K562 (cell line): ENCODE data around the gene ZNF609. TPM values are rescaled to one million over a fixed set of nuclear protein-coding genes. Genes with fewer than 3 reads are reported as not detected.
A peak's percentile ranks its signal among the peaks of the same experiment; 100 is the strongest.

Experiments
- ATAC-seq: fragments of 200-7000 bp; cut with Tn5 transposase; 3 replicates; pipeline ENCODE4 v1.9.1; 2020; ENCODE audit warnings: moderate library complexity
- BruUV-seq: library from RNA; stranded (reverse); fragments of 400-500 nt; replicated peaks from 2 replicates; lab custom pipeline; 2021; lab: Mats Ljungman, UMichigan
- CTCF ChIA-PET: fragments of 300-600 bp; formaldehyde crosslinking; extraction: SDS; loops from one replicate; lab custom pipeline; 2021; ENCODE audit warnings: low intra/inter-chr PET ratio; lab: Yijun Ruan, JAX
- POLR2A ChIA-PET: fragments of 300-600, 350-650 bp; sonication (Branson Sonifier 250); formaldehyde crosslinking; extraction: SDS; loops from one replicate; lab custom pipeline; 2021; ENCODE audit warnings: antibody characterized with exemption, inconsistent platforms; lab: Yijun Ruan, JAX
- DNase-seq, 4 experiments: peaks; one replicate each; pipeline versions ENCODE4 v3.0.0 to v3.0.0-alpha.2; 2011 to 2018; ENCODE audit warnings: low spot score in 3 of 4, mixed read lengths in 3 of 4; ENCODE audit errors: extremely low read depth in 1 of 4
- FAIRE-seq: peaks from 2 replicates; lab custom pipeline; 2011; peaks lifted over from hg19 to GRCh38; lab: Jason Lieb, UNC
- H2AFZ ChIP-seq: 2 replicates; pipeline ENCODE4 v1.6.0; 2011; ENCODE audit warnings: low read depth, low read length, control low read depth, inconsistent platforms
- H3K27ac ChIP-seq: fragments of 200-600 bp; 3 replicates; pipeline ENCODE4 v1.8.0; 2011; ENCODE audit warnings: low read depth, mild to moderate bottlenecking, control low read depth, inconsistent platforms, low read length, moderate library complexity, mixed read lengths; ENCODE audit errors: extremely low read depth
- H3K27me3 ChIP-seq, 2 experiments: fragments of 300-600 bp in 1 of 2; 2 replicates in 1 of 2; 3 replicates in 1 of 2; pipeline versions ENCODE4 v1.6.0 to v1.8.0; 2011; ENCODE audit warnings: inconsistent platforms in 2 of 2, low read length in 2 of 2, mild to moderate bottlenecking in 1 of 2, mixed read lengths in 1 of 2, moderate library complexity in 1 of 2; ENCODE audit not compliant: control insufficient read depth in 2 of 2, insufficient read depth in 2 of 2
- H3K36me3 ChIP-seq: fragments of 300-600 bp; 3 replicates; pipeline ENCODE4 v1.8.0; 2011; ENCODE audit warnings: mild to moderate bottlenecking, low read length, inconsistent platforms; ENCODE audit not compliant: control insufficient read depth, insufficient read depth
- H3K4me1 ChIP-seq, 2 experiments: fragments of 200-600 bp in 1 of 2; replicated peaks in 1 of 2; 2 replicates in 1 of 2; 3 replicates in 1 of 2; pipeline versions ENCODE4 v1.5.1 to v1.8.0; 2011; ENCODE audit warnings: inconsistent platforms in 2 of 2, low read length in 2 of 2, mild to moderate bottlenecking in 1 of 2, mixed read lengths in 1 of 2, moderate library complexity in 1 of 2; ENCODE audit not compliant: control insufficient read depth in 2 of 2, insufficient read depth in 2 of 2
- H3K4me2 ChIP-seq: 2 replicates; pipeline ENCODE4 v1.6.1; 2011; ENCODE audit warnings: low read length, control low read depth, inconsistent platforms, mixed read lengths; ENCODE audit not compliant: insufficient read depth
- H3K4me3 ChIP-seq: fragments of 200-600 bp; sonication (generic), shearing (Covaris generic); 2 replicates; pipeline ENCODE4 v1.5.1; 2016; ENCODE audit warnings: control low read depth, inconsistent platforms
- H3K79me2 ChIP-seq: fragments of 200-600 bp; 3 replicates; pipeline ENCODE4 v1.8.0; 2011; ENCODE audit warnings: low read length, inconsistent platforms; ENCODE audit not compliant: control insufficient read depth, insufficient read depth
- H3K9ac ChIP-seq, 2 experiments: 2 replicates each; pipeline versions ENCODE4 v1.6.0 to v1.6.1; 2011; ENCODE audit warnings: low read depth in 2 of 2, low read length in 2 of 2, control low read depth in 1 of 2, inconsistent platforms in 1 of 2, mild to moderate bottlenecking in 1 of 2, mixed read lengths in 1 of 2; ENCODE audit not compliant: insufficient read depth in 1 of 2
- H3K9me1 ChIP-seq: one replicate; pipeline ENCODE4 v1.6.0; 2011; ENCODE audit warnings: inconsistent platforms, mild to moderate bottlenecking, low read length, moderate library complexity; ENCODE audit not compliant: control insufficient read depth, insufficient read depth
- H3K9me3 ChIP-seq: replicated peaks from 2 replicates; pipeline ENCODE4 v1.5.1; 2011; ENCODE audit warnings: low read depth, low read length, inconsistent platforms; ENCODE audit not compliant: control insufficient read depth, insufficient read depth
- H4K20me1 ChIP-seq: replicated peaks from 2 replicates; pipeline ENCODE4 v1.6.1; 2011; ENCODE audit warnings: low read length, inconsistent platforms, mixed read lengths; ENCODE audit not compliant: control insufficient read depth, insufficient read depth
- ARID2 ChIP-seq: fragments of 450-650 bp; IDR thresholded peaks from 2 replicates; pipeline ENCODE4 v1.6.1; 2017; ENCODE audit warnings: antibody characterized with exemption, mild to moderate bottlenecking
- CHCHD3 ChIP-seq: fragments of 250-450 bp; sonication (Bioruptor Pico); IDR thresholded peaks from 2 replicates; pipeline ENCODE4 v2.1.2; 2022; ENCODE audit warnings: mild to moderate bottlenecking
- EGR1 ChIP-seq: fragments of 450-650 bp; conservative IDR thresholded peaks from 2 replicates; pipeline ENCODE4 v1.6.1; 2017; ENCODE audit warnings: mild to moderate bottlenecking
- GTF3C2 ChIP-seq: IDR thresholded peaks from 3 replicates; pipeline ENCODE4 v1.6.1; 2011; ENCODE audit warnings: borderline replicate concordance, mild to moderate bottlenecking, moderate library complexity; ENCODE audit not compliant: insufficient read length; ENCODE audit errors: extremely low read depth
- KLF16 ChIP-seq: IDR thresholded peaks from 2 replicates; pipeline ENCODE4 v1.6.1; 2016; ENCODE audit warnings: antibody characterized with exemption
- NCOA2 ChIP-seq, 2 experiments: fragments of 450-650 bp; IDR thresholded peaks; 2 replicates each; pipeline ENCODE4 v1.6.1; 2018; ENCODE audit warnings: mild to moderate bottlenecking in 2 of 2, moderate library complexity in 1 of 2; ENCODE audit not compliant: partially characterized antibody in 2 of 2
- NCOA4 ChIP-seq: fragments of 450-650 bp; IDR thresholded peaks from 2 replicates; pipeline ENCODE4 v1.6.1; 2018; ENCODE audit warnings: mild to moderate bottlenecking; ENCODE audit not compliant: partially characterized antibody
- NEUROD1 ChIP-seq: fragments of 150-350 bp; IDR thresholded peaks from 2 replicates; pipeline ENCODE4 v1.6.1; 2014; ENCODE audit warnings: borderline replicate concordance, low read length, low read depth; ENCODE audit not compliant: partially characterized antibody
- NRF1 ChIP-seq, 2 experiments: fragments of 450-650 bp; IDR thresholded peaks in 1 of 2; conservative IDR thresholded peaks in 1 of 2; 2 replicates each; pipeline ENCODE4 v1.6.1; 2014; ENCODE audit warnings: mild to moderate bottlenecking in 2 of 2
- PCBP1 ChIP-seq: fragments of 200-400 bp; formaldehyde crosslinking; IDR thresholded peaks from 2 replicates; pipeline ENCODE4 v1.6.1; 2018; ENCODE audit warnings: mild to moderate bottlenecking, low read depth, low read length; ENCODE audit not compliant: poor library complexity, severe bottlenecking
- SMARCE1 ChIP-seq: fragments of 450-650 bp; IDR thresholded peaks from 2 replicates; pipeline ENCODE4 v1.7.1; 2016; ENCODE audit warnings: mild to moderate bottlenecking
- SUPT5H ChIP-seq: fragments of 450-650 bp; IDR thresholded peaks from 2 replicates; pipeline ENCODE4 v1.6.1; 2016
- ZNF184 ChIP-seq: sonication (generic); formaldehyde crosslinking; IDR thresholded peaks from 2 replicates; pipeline ENCODE4 v1.5.0; 2020; ENCODE audit warnings: missing genetic modification reagents
- ZNF232 ChIP-seq: sonication (generic); formaldehyde crosslinking; IDR thresholded peaks from 2 replicates; pipeline ENCODE4 v1.8.0; 2022; ENCODE audit warnings: mild to moderate bottlenecking, missing genetic modification reagents
- ZNF263 ChIP-seq: sonication (generic); formaldehyde crosslinking; IDR thresholded peaks from 2 replicates; pipeline ENCODE4 v1.8.0; 2022; ENCODE audit warnings: mild to moderate bottlenecking, missing genetic modification reagents, borderline replicate concordance
- ZNF695 ChIP-seq: fragments of 450-650 bp; formaldehyde crosslinking; IDR thresholded peaks from 2 replicates; pipeline ENCODE4 v1.4.0; 2020; ENCODE audit warnings: mild to moderate bottlenecking, moderate library complexity
- ZNF766 ChIP-seq: fragments of 200-800 bp; sonication (Bioruptor generic); conservative IDR thresholded peaks from 2 replicates; pipeline ENCODE4 v1.6.1; 2016; ENCODE audit warnings: missing genetic modification characterization, missing compliant biosample characterization
- WGBS: fragments of 100-300 bp; shearing (Covaris generic); methylation state at CpG from one replicate; pipeline ENCODE4 v1.1.6; 2016; ENCODE audit warnings: low coverage, mixed read lengths; ENCODE audit not compliant: insufficient coverage; ENCODE audit errors: missing lambda C conversion rate; 5-methylcytosine and 5-hydroxymethylcytosine counted together
- in situ Hi-C: fragments of 300-500 bp; cut with MboI; formaldehyde crosslinking; loops from 4 replicates; pipeline ENCODE4 v1.15.0; 2018; ENCODE audit warnings: inconsistent platforms, mixed read lengths
- intact Hi-C: fragments of 100-400 bp; cut with micrococcal nuclease; formaldehyde crosslinking; loops from 2 replicates; pipeline ENCODE4 v1.14.2; 2022
- polyA plus RNA-seq, 8 experiments: library from polyadenylated mRNA; depleted of rRNA in 4 of 8; stranded (reverse) in 5 of 8; unstranded in 3 of 8; fragments of >200 nt; fragmentation: Nextera tagmentation in 2 of 8; fragmentation: Illumina TruSeq in 1 of 8; extraction: Ambion mirVana in 2 of 8; extraction: Trizol in 1 of 8; gene quantifications; 2 replicates each; pipeline versions ENCODE4 v1.2.1 to v1.2.3, GENCODE V29; 2011 to 2014; ENCODE audit warnings: inconsistent platforms in 1 of 8, missing spikeins in 1 of 8
- total RNA-seq, 7 experiments: library from RNA; depleted of rRNA in 6 of 7; stranded (reverse); fragments of >200 nt in 6 of 7; fragmentation: Illumina TruSeq in 2 of 7; extraction: Trizol in 2 of 7; gene quantifications; 2 replicates each; pipeline versions ENCODE4 v1.2.1 to v1.2.3, GENCODE V29; 2011 to 2021; ENCODE audit warnings: low replicate concordance in 1 of 7
- TF ChIP-seq, protein P1 (sequence below): fragments of 250-450 bp; sonication (Bioruptor Pico); IDR thresholded peaks from 2 replicates; pipeline ENCODE4 v1.8.0; 2022; ENCODE audit warnings: moderate library complexity, mild to moderate bottlenecking, inconsistent platforms

Gene ZNF609
- total and polyA plus RNA-seq, 9 of the 15 experiments (the other 6 are each of a cell fraction or from before 2014, with no cell fraction given): 3.0 to 38.7 (median 17.8) TPM

- BruUV-seq: TSS peak; percentile 50
- Histone ChIP-seq H2AFZ (peak overlapping the region; percentile 12), H4K20me1 (peaks cover 10% of the 10 kb centered on the region; the same call in 1 of the 2 replicates), H3K27me3 (no peaks in the 10 kb centered on the region), H3K27ac (peak overlapping the region; percentile 88), H3K4me2 (peak overlapping the region; percentile 96), H3K9me1 (no peaks in the 10 kb centered on the region), H3K9ac (peak overlapping the region; percentile 81 to 89), H3K9me3 (no peaks in the 10 kb centered on the region), H3K79me2 (peaks cover 53% of the 10 kb centered on the region), H3K4me1 (peaks cover 9 to 59% of the 10 kb centered on the region in 2 experiments; a peak in 4 of 5 replicates), H3K4me3 (peak overlapping the region; percentile 55), H3K36me3 (peaks cover 18% of the 10 kb centered on the region)
- in situ Hi-C loops: no loop called here
- DNase-seq: peak; percentile 52 to 84 (median 75)
- intact Hi-C loops: loop anchor here (2.0 kb wide), 3 partner anchors 22 to 74 kb away; partner anchors contain the start of gene TRIP4
- CTCF ChIA-PET: no interaction called here
- peak; percentile 49 for ATAC-seq
- POLR2A ChIA-PET: interaction anchor here (0.5 to 2.4 kb wide), 13 partner anchors 7 to 1074 kb away, joined by 3 to 8 read pairs (median 4); partner anchors contain the start of gene CIAO2A
- WGBS: 2% methylated on average over 5 of the region's 56 CpGs
- no peak for FAIRE-seq
- no peak for TF ChIP-seq NCOA4
- TF ChIP-seq NEUROD1: no peak
- peak; percentile 31 for TF ChIP-seq PCBP1
- TF ChIP-seq KLF16: no peak
- no peak for TF ChIP-seq NCOA2 (IDR thresholded peaks at IDR 0.05; ENCODE audit: partially characterized antibody in 2 of 2)
- TF ChIP-seq ZNF232: no peak
- TF ChIP-seq, protein P1, sequence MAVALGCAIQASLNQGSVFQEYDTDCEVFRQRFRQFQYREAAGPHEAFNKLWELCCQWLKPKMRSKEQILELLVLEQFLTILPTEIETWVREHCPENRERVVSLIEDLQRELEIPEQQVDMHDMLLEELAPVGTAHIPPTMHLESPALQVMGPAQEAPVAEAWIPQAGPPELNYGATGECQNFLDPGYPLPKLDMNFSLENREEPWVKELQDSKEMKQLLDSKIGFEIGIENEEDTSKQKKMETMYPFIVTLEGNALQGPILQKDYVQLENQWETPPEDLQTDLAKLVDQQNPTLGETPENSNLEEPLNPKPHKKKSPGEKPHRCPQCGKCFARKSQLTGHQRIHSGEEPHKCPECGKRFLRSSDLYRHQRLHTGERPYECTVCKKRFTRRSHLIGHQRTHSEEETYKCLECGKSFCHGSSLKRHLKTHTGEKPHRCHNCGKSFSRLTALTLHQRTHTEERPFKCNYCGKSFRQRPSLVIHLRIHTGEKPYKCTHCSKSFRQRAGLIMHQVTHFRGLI (CRISPR knock-in tag): no peak
- peak; percentile 75 for TF ChIP-seq ZNF263
- TF ChIP-seq SUPT5H: no peak
- TF ChIP-seq SMARCE1: no peak
- TF ChIP-seq ARID2: no peak
- no peak for TF ChIP-seq ZNF766
- TF ChIP-seq NRF1 (conservative IDR thresholded peaks at IDR 0.05 in 1 of 2, IDR thresholded peaks at IDR 0.05 in 1 of 2): no peak
- no peak for TF ChIP-seq ZNF184
- no peak for TF ChIP-seq CHCHD3 (CRISPR knock-in tag)
- no peak for TF ChIP-seq ZNF695 (CRISPR knock-in tag)
- TF ChIP-seq EGR1: peak; percentile 66
- TF ChIP-seq GTF3C2: no peak
These were observed 644 bp downstream of the ZNF609 start for GRCh38 chr15:64460724-64461720.
